ENCODE data around the gene DDX47. TPM values are rescaled to one million over a fixed set of nuclear protein-coding genes. Genes with fewer than 3 reads are reported as not detected.
A peak's percentile ranks its signal among the peaks of the same experiment; 100 is the strongest.

DDX47 gene
- total and polyA plus RNA-seq, 7 donors, result 22.8 to 56.9 (median 42.9) TPM

- H3K9me3 ChIP-seq, result no peaks in the 10 kb centered on the region
- no peak overlapping the region for H3K4me3 ChIP-seq
- intact Hi-C loops (cut with DNase I), result loop anchor here (10.0 kb wide), 2 partner anchors 83 to 193 kb away; partner anchors contain the start of genes GPRC5A and HEBP1
- WGBS, 2 donors, result 90 to 96% methylated on average over 5 of the region's 5 CpGs
- peaks cover 0 to 36% (median 33%) of the 10 kb centered on the region in 4 donors for H3K4me1 ChIP-seq
- TF ChIP-seq POLR2A (IDR thresholded peaks at IDR 0.05), result no peak
- no peak for TF ChIP-seq POLR2AphosphoS5 (IDR thresholded peaks at IDR 0.05)
- no peak for TF ChIP-seq EP300 (IDR thresholded peaks at IDR 0.05)
- no peak for TF ChIP-seq CTCF (IDR thresholded peaks at IDR 0.05)
- H3K27ac ChIP-seq, result no peak overlapping the region
- peaks cover 0 to 9% (median 0%) of the 10 kb centered on the region in 4 donors for H3K36me3 ChIP-seq
- DNase-seq, result no peak
- no peaks in the 10 kb centered on the region for H3K27me3 ChIP-seq
These were observed 972 bp upstream of the DDX47 start for GRCh38 chr12:12812174-12812573.

GRCh38 chr12:12812618-12813119, 477 bp upstream of the DDX47 start:
- no peak for TF ChIP-seq EP300 (IDR thresholded peaks at IDR 0.05)
- no peak for TF ChIP-seq POLR2A (IDR thresholded peaks at IDR 0.05)
- TF ChIP-seq POLR2AphosphoS5 (IDR thresholded peaks at IDR 0.05), result no peak
- TF ChIP-seq CTCF (IDR thresholded peaks at IDR 0.05), result no peak
- H3K4me1 ChIP-seq, result peaks cover 0 to 39% (median 33%) of the 10 kb centered on the region in 4 donors
- peak overlapping the region; percentile 66 to 83 (median 80) for H3K27ac ChIP-seq
- intact Hi-C loops (cut with DNase I), result loop anchor here (1.0 to 10.0 kb wide), 3 partner anchors 24 to 192 kb away; partner anchors contain the start of genes GPRC5A and HEBP1
- peaks cover 0 to 9% (median 0%) of the 10 kb centered on the region in 4 donors for H3K36me3 ChIP-seq
- no peak for DNase-seq
- WGBS, 2 donors, result 61 to 71% methylated on average over 14 of the region's 14 CpGs
- peak overlapping the region in 1 of 4 donors; percentile 79 for H3K4me3 ChIP-seq
- no peaks in the 10 kb centered on the region for H3K9me3 ChIP-seq
- no peaks in the 10 kb centered on the region for H3K27me3 ChIP-seq

- no peak overlapping the region for H3K27ac ChIP-seq
- no peak for DNase-seq
- H3K4me1 ChIP-seq, result peaks cover 0 to 55% (median 53%) of the 10 kb centered on the region in 4 donors
- H3K4me3 ChIP-seq, result no peak overlapping the region
- H3K9me3 ChIP-seq, result no peaks in the 10 kb centered on the region
- peaks cover 4 to 26% (median 10%) of the 10 kb centered on the region in 4 donors for H3K36me3 ChIP-seq
- no peak for TF ChIP-seq POLR2AphosphoS5 (IDR thresholded peaks at IDR 0.05)
- no peak for TF ChIP-seq POLR2A (IDR thresholded peaks at IDR 0.05)
- TF ChIP-seq CTCF (IDR thresholded peaks at IDR 0.05), result no peak
- no peak for TF ChIP-seq EP300 (IDR thresholded peaks at IDR 0.05)
- no peaks in the 10 kb centered on the region for H3K27me3 ChIP-seq
- intact Hi-C loops (cut with DNase I), result loop anchor here (10.0 kb wide), 2 partner anchors 77 to 187 kb away; partner anchors contain the start of genes GPRC5A and HEBP1
- WGBS, 2 donors, result 92 to 93% methylated on average over 7 of the region's 7 CpGs
These were observed 4.5 kb downstream of the DDX47 start for GRCh38 chr12:12817616-12818015.

GRCh38 chr12:12818701-12819100, 5.6 kb downstream of the DDX47 start:
- DNase-seq, result no peak
- Histone ChIP-seq H3K4me3 (no peak overlapping the region), H3K4me1 (peaks cover 0 to 54% (median 49%) of the 10 kb centered on the region in 4 donors), H3K36me3 (peaks cover 10 to 37% (median 20%) of the 10 kb centered on the region in 4 donors), H3K9me3 (no peaks in the 10 kb centered on the region), H3K27ac (peak overlapping the region in 3 of 4 donors; percentile 56 to 70 (median 61)), H3K27me3 (no peaks in the 10 kb centered on the region)
- intact Hi-C loops (cut with DNase I), result loop anchor here (10.0 kb wide), 2 partner anchors 76 to 186 kb away; partner anchors contain the start of genes GPRC5A and HEBP1
- 92 to 95% methylated on average over 4 of the region's 4 CpGs for WGBS, 2 donors
- TF ChIP-seq CTCF (IDR thresholded peaks at IDR 0.05) (no peak), EP300 (IDR thresholded peaks at IDR 0.05) (no peak), POLR2A (IDR thresholded peaks at IDR 0.05) (no peak), POLR2AphosphoS5 (IDR thresholded peaks at IDR 0.05) (no peak)
